Measurements from ENCODE around the gene IL12RB1.

DNA sequence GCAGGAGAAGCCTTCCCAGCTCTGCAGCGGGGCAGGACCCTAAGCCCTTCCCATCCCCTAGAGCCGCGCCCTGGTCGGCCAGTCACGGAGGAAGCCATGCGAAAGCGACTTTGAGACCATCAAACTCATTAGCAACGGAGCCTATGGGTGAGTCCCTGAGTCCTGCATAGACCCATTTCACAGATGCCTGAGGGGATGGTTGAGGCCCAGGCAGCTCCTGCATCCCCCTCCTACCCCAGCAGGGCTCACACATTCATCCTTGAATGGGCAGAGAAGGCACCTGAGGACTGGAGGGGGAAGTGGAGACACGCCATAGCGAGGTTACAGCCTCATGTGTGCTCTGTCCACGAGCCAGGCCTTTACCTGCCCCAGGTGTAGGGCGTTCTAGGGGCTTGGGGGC lies 42.1 kb upstream of the IL12RB1 start:
- TF ChIP-seq, protein P1, sequence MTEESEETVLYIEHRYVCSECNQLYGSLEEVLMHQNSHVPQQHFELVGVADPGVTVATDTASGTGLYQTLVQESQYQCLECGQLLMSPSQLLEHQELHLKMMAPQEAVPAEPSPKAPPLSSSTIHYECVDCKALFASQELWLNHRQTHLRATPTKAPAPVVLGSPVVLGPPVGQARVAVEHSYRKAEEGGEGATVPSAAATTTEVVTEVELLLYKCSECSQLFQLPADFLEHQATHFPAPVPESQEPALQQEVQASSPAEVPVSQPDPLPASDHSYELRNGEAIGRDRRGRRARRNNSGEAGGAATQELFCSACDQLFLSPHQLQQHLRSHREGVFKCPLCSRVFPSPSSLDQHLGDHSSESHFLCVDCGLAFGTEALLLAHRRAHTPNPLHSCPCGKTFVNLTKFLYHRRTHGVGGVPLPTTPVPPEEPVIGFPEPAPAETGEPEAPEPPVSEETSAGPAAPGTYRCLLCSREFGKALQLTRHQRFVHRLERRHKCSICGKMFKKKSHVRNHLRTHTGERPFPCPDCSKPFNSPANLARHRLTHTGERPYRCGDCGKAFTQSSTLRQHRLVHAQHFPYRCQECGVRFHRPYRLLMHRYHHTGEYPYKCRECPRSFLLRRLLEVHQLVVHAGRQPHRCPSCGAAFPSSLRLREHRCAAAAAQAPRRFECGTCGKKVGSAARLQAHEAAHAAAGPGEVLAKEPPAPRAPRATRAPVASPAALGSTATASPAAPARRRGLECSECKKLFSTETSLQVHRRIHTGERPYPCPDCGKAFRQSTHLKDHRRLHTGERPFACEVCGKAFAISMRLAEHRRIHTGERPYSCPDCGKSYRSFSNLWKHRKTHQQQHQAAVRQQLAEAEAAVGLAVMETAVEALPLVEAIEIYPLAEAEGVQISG (CRISPR knock-in tag; IDR thresholded peaks at IDR 0.05): no peak
- no peak for TF ChIP-seq NKX3-1 (CRISPR knock-in tag; IDR thresholded peaks at IDR 0.05)
- TF ChIP-seq, protein P2, sequence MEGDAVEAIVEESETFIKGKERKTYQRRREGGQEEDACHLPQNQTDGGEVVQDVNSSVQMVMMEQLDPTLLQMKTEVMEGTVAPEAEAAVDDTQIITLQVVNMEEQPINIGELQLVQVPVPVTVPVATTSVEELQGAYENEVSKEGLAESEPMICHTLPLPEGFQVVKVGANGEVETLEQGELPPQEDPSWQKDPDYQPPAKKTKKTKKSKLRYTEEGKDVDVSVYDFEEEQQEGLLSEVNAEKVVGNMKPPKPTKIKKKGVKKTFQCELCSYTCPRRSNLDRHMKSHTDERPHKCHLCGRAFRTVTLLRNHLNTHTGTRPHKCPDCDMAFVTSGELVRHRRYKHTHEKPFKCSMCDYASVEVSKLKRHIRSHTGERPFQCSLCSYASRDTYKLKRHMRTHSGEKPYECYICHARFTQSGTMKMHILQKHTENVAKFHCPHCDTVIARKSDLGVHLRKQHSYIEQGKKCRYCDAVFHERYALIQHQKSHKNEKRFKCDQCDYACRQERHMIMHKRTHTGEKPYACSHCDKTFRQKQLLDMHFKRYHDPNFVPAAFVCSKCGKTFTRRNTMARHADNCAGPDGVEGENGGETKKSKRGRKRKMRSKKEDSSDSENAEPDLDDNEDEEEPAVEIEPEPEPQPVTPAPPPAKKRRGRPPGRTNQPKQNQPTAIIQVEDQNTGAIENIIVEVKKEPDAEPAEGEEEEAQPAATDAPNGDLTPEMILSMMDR (CRISPR knock-in tag; IDR thresholded peaks at IDR 0.05): no peak
- no peak for TF ChIP-seq REST (IDR thresholded peaks at IDR 0.05; ENCODE audit: borderline replicate concordance in 1 of 2, low read depth in 1 of 2, low read length in 2 of 2)
- TF ChIP-seq ZNF12 (CRISPR knock-in tag; IDR thresholded peaks at IDR 0.05): no peak
- TF ChIP-seq, protein P3, sequence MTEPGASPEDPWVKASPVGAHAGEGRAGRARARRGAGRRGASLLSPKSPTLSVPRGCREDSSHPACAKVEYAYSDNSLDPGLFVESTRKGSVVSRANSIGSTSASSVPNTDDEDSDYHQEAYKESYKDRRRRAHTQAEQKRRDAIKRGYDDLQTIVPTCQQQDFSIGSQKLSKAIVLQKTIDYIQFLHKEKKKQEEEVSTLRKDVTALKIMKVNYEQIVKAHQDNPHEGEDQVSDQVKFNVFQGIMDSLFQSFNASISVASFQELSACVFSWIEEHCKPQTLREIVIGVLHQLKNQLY (CRISPR knock-in tag; IDR thresholded peaks at IDR 0.05): no peak
- TF ChIP-seq, protein P4, sequence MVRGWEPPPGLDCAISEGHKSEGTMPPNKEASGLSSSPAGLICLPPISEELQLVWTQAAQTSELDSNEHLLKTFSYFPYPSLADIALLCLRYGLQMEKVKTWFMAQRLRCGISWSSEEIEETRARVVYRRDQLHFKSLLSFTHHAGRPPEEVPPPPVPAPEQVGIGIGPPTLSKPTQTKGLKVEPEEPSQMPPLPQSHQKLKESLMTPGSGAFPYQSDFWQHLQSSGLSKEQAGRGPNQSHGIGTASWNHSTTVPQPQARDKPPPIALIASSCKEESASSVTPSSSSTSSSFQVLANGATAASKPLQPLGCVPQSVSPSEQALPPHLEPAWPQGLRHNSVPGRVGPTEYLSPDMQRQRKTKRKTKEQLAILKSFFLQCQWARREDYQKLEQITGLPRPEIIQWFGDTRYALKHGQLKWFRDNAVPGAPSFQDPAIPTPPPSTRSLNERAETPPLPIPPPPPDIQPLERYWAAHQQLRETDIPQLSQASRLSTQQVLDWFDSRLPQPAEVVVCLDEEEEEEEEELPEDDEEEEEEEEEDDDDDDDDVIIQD (CRISPR knock-in tag; IDR thresholded peaks at IDR 0.05; ENCODE audit: low read depth): no peak
- TF ChIP-seq NONO (IDR thresholded peaks at IDR 0.05): no peak
- no peak for TF ChIP-seq NONO (CRISPR knock-in tag; conservative IDR thresholded peaks at IDR 0.05)
- TF ChIP-seq RBAK (CRISPR knock-in tag; IDR thresholded peaks at IDR 0.05): no peak
